SK-N-SH (cell line): Measurements from ENCODE around the gene TIGD3. TPM values are rescaled to one million over a fixed set of nuclear protein-coding genes. Genes with fewer than 3 reads are reported as not detected.
A peak's percentile ranks its signal among the peaks of the same experiment; 100 is the strongest.

Experiments
- CHD2 ChIP-seq: fragments of 150-350 bp; IDR thresholded peaks from 2 replicates; pipeline ENCODE4 v1.6.1; 2018; ENCODE audit warnings: low read length; ENCODE audit not compliant: partially characterized antibody
- CTCF ChIP-seq: fragments of 200-600 bp; sonication (generic); IDR thresholded peaks from 2 replicates; pipeline ENCODE4 v1.6.1; 2017; ENCODE audit warnings: antibody characterized with exemption, mild to moderate bottlenecking, moderate library complexity
- FOSL2 ChIP-seq: IDR thresholded peaks from 2 replicates; pipeline ENCODE4 v1.4.0; 2012; ENCODE audit warnings: low read depth, mild to moderate bottlenecking, moderate library complexity, borderline replicate concordance
- FOXJ3 ChIP-seq: sonication (generic); formaldehyde crosslinking; IDR thresholded peaks from 2 replicates; pipeline ENCODE4 v1.5.1; 2020; ENCODE audit warnings: mild to moderate bottlenecking, missing genetic modification reagents
- FOXM1 ChIP-seq: IDR thresholded peaks from 2 replicates; pipeline ENCODE4 v1.4.0; 2012; ENCODE audit warnings: low read depth, mild to moderate bottlenecking
- GABPA ChIP-seq: IDR thresholded peaks from 2 replicates; pipeline ENCODE4 v1.4.0; 2012; ENCODE audit warnings: low read depth, mild to moderate bottlenecking
- GATA2 ChIP-seq: sonication (generic); formaldehyde crosslinking; IDR thresholded peaks from 2 replicates; pipeline ENCODE4 v1.5.0; 2020; ENCODE audit warnings: mild to moderate bottlenecking, missing genetic modification reagents
- JUND ChIP-seq: IDR thresholded peaks from 2 replicates; pipeline ENCODE4 v1.4.0; 2012
- MAX ChIP-seq: IDR thresholded peaks from 2 replicates; pipeline ENCODE4 v1.4.0; 2012; ENCODE audit warnings: low read depth
- MEF2A ChIP-seq: IDR thresholded peaks from 2 replicates; pipeline ENCODE4 v1.4.0; 2012; ENCODE audit warnings: low read depth, borderline replicate concordance
- PBX3 ChIP-seq: IDR thresholded peaks from 2 replicates; pipeline ENCODE4; 2012
- POLR2AphosphoS5 ChIP-seq: IDR thresholded peaks from 2 replicates; pipeline ENCODE4 v1.6.1; 2012; ENCODE audit warnings: low read depth, low read length
- RCOR1 ChIP-seq: fragments of 150-350 bp; IDR thresholded peaks from 2 replicates; pipeline ENCODE4 v1.6.1; 2017; ENCODE audit warnings: antibody characterized with exemption, low read length
- RFX5 ChIP-seq: IDR thresholded peaks from 2 replicates; pipeline ENCODE4 v1.6.1; 2012; ENCODE audit warnings: mild to moderate bottlenecking, improper control_type of control experiment, low read length
- RXRA ChIP-seq: IDR thresholded peaks from 2 replicates; pipeline ENCODE4 v1.4.0; 2012; ENCODE audit warnings: low read depth, mild to moderate bottlenecking, borderline replicate concordance
- SIN3A ChIP-seq: IDR thresholded peaks from 2 replicates; pipeline ENCODE4 v1.6.1; 2012; ENCODE audit warnings: low read depth, mild to moderate bottlenecking, low read length, moderate library complexity, borderline replicate concordance
- SMC3 ChIP-seq: IDR thresholded peaks from 2 replicates; pipeline ENCODE4 v1.6.1; 2012; ENCODE audit warnings: low read depth, low read length, improper control_type of control experiment
- TAF1 ChIP-seq: IDR thresholded peaks from 2 replicates; pipeline ENCODE4 v1.6.1; 2012; ENCODE audit warnings: low read depth, mild to moderate bottlenecking, low read length, moderate library complexity, borderline replicate concordance
- YY1 ChIP-seq: IDR thresholded peaks from 2 replicates; pipeline ENCODE4 v1.4.0; 2012; ENCODE audit warnings: low read depth, mild to moderate bottlenecking
- polyA plus RNA-seq, 3 experiments: library from polyadenylated mRNA; depleted of rRNA; stranded (reverse); fragments of >200 nt; gene quantifications; 2 replicates each; pipeline ENCODE4 v1.2.3, GENCODE V29; 2012
- TF ChIP-seq, protein P1 (sequence below): IDR thresholded peaks from 2 replicates; pipeline ENCODE4 v1.4.0; 2012; ENCODE audit warnings: low read depth, borderline replicate concordance
- TF ChIP-seq, protein P2 (sequence below): IDR thresholded peaks from 2 replicates; pipeline ENCODE4 v1.4.0; 2012; ENCODE audit warnings: low read depth, borderline replicate concordance
- TF ChIP-seq, protein P3 (sequence below): fragments of 150-350 bp; IDR thresholded peaks from 2 replicates; pipeline ENCODE4 v1.6.1; 2017; ENCODE audit warnings: antibody characterized with exemption, low read length, low read depth, borderline replicate concordance
- TF ChIP-seq, protein P4 (sequence below): fragments of 150-350 bp; IDR thresholded peaks from 2 replicates; pipeline ENCODE4 v1.6.1; 2016; ENCODE audit warnings: mild to moderate bottlenecking, low read depth, low read length

TIGD3 gene
- polyA plus RNA-seq, 1 of the 3 experiments (the other 2 are of a cell fraction) = 0.41 TPM

GRCh38 chr11:65382033-65382803 is 27.7 kb downstream of the TIGD3 start, which contains the start of gene SLC25A45 (continued):
- TF ChIP-seq RCOR1 = no peak
- TF ChIP-seq POLR2AphosphoS5 = peak; percentile 65; the same call in 1 of the 2 replicates
- TF ChIP-seq RXRA = peak; percentile 59; the same call in 1 of the 2 replicates
- TF ChIP-seq CHD2 = no peak
- peak; percentile 67; the same call in 1 of the 2 replicates for TF ChIP-seq SIN3A
- peak; percentile 96; the same call in 1 of the 2 replicates for TF ChIP-seq JUND
- TF ChIP-seq, protein P1, sequence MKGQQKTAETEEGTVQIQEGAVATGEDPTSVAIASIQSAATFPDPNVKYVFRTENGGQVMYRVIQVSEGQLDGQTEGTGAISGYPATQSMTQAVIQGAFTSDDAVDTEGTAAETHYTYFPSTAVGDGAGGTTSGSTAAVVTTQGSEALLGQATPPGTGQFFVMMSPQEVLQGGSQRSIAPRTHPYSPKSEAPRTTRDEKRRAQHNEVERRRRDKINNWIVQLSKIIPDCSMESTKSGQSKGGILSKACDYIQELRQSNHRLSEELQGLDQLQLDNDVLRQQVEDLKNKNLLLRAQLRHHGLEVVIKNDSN = no peak
- TF ChIP-seq TAF1 = 0 out of 2 replicates have a peak, but pooled peaks have one; percentile 50
- no peak; the same call in 1 of the 2 replicates for TF ChIP-seq MEF2A
- TF ChIP-seq, protein P2, sequence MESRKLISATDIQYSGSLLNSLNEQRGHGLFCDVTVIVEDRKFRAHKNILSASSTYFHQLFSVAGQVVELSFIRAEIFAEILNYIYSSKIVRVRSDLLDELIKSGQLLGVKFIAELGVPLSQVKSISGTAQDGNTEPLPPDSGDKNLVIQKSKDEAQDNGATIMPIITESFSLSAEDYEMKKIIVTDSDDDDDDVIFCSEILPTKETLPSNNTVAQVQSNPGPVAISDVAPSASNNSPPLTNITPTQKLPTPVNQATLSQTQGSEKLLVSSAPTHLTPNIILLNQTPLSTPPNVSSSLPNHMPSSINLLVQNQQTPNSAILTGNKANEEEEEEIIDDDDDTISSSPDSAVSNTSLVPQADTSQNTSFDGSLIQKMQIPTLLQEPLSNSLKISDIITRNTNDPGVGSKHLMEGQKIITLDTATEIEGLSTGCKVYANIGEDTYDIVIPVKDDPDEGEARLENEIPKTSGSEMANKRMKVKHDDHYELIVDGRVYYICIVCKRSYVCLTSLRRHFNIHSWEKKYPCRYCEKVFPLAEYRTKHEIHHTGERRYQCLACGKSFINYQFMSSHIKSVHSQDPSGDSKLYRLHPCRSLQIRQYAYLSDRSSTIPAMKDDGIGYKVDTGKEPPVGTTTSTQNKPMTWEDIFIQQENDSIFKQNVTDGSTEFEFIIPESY = 0 out of 2 replicates have a peak, but pooled peaks have one; percentile 26
- peak; percentile 86 for TF ChIP-seq MAX
- TF ChIP-seq SMC3 = peak; percentile 61
- TF ChIP-seq GATA2 = peak; percentile 59
- peak; percentile 75 for TF ChIP-seq CTCF
- TF ChIP-seq, protein P3, sequence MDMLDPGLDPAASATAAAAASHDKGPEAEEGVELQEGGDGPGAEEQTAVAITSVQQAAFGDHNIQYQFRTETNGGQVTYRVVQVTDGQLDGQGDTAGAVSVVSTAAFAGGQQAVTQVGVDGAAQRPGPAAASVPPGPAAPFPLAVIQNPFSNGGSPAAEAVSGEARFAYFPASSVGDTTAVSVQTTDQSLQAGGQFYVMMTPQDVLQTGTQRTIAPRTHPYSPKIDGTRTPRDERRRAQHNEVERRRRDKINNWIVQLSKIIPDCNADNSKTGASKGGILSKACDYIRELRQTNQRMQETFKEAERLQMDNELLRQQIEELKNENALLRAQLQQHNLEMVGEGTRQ = no peak
- TF ChIP-seq GABPA = no peak
- TF ChIP-seq PBX3 = peak; percentile 58
- TF ChIP-seq FOSL2 = peak; percentile 97
- TF ChIP-seq RFX5 = no peak
- peak; percentile 85; the same call in 1 of the 2 replicates for TF ChIP-seq YY1
- peak; percentile 51; the same call in 1 of the 2 replicates for TF ChIP-seq FOXJ3 (CRISPR knock-in tag)
- no peak for TF ChIP-seq FOXM1
- TF ChIP-seq, protein P4, sequence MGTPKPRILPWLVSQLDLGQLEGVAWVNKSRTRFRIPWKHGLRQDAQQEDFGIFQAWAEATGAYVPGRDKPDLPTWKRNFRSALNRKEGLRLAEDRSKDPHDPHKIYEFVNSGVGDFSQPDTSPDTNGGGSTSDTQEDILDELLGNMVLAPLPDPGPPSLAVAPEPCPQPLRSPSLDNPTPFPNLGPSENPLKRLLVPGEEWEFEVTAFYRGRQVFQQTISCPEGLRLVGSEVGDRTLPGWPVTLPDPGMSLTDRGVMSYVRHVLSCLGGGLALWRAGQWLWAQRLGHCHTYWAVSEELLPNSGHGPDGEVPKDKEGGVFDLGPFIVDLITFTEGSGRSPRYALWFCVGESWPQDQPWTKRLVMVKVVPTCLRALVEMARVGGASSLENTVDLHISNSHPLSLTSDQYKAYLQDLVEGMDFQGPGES = no peak
